Dedifferentiated amniotic fluid mesenchymal stem cell (primary cell): Measurements from ENCODE around the gene DNAH10.
A peak's percentile ranks its signal among the peaks of the same experiment; 100 is the strongest.

Experiments used
- DNase-seq: peaks from one replicate; pipeline ENCODE4 v3.0.0-alpha.2; 2016; ENCODE audit errors: extremely low spot score

DNAH10 gene

DNA sequence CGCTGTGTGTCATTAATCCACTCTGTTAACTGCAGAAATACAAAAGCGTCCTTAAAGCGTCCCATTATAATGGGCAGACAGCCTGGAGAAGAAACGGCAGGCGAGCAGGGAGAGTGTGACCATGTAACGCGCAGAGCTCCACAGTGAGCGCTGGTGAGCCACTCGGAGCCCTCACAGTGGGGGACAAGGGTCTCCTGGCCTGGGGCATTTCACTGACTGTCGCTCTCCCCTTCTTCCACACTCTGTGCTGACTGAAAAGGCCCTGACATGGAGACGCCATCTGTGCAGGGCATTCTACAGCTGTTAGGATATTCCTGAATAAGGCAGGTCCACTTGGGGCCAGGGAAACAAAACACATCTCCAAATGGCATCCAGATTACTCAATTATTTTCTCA is 186.3 kb downstream of the DNAH10 start:
- no peak for DNase-seq

DNA sequence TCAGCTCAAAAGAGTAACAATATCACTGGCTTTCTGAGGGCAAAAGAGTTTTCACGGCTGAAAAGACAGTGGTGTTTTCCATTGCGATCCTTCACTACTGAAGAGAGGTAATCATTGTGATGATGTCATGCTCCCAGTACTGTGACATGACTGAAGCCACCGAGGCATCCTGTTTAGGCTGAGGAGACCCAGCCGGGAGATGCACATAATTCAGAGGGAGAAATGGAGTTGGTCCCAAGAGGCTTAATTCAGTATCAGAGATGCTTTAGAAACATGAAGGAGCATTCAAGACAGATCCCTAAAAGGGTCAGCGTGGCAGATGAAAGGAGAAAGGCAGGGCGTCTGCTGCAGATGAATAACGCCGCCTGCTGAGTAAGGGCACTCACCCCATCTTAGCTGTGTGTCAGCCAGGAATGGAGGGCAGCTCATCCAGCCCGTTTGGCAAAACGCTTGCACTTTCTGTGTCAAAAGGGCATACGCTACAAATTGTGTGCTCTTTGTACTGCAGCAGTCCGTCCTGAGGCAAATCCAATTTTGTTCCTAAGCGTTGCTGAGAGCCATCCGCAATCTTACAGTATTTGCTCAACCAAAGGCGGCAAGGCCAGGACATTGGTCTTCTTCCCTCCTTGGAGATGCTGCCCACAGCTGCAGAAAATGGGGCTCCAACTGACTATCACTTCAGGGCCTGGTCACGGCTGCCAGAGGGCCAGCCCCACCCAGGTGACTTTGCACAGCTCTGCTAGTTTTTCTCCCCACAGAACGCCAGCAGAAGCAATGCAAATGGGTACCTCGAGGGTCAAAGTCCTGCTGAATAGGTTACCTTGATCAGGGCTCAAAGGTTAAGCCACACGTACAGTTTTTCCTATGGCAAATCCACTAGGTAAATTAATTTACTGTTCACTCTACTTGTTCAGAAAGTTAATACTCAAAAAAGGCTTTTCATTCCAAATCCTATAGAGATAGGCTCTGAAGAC is 187.0 kb downstream of the DNAH10 start:
- DNase-seq, result no peak

DNA sequence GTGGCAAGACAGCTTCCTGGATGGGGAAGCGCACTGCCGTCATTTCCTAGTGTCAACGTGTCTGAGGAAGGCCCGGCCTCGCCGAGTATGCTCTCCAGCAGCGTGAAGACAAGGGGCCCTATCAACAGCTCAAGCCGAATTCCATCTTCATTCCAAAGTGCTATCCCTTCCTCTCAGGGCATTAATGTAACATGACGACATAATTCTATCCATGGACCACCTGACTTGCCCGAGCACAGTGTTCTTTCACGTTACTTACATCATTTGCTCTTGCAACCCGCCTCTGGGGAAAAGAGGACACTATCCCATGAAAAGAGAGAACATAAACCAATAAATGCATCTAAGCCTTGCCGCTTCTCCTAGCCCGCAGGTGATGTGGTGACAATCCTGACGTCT is 187.7 kb downstream of the DNAH10 start:
- no peak for DNase-seq

GRCh38 chr12:123950476-123951349 is 188.6 kb downstream of the DNAH10 start:
- no peak for DNase-seq

DNA sequence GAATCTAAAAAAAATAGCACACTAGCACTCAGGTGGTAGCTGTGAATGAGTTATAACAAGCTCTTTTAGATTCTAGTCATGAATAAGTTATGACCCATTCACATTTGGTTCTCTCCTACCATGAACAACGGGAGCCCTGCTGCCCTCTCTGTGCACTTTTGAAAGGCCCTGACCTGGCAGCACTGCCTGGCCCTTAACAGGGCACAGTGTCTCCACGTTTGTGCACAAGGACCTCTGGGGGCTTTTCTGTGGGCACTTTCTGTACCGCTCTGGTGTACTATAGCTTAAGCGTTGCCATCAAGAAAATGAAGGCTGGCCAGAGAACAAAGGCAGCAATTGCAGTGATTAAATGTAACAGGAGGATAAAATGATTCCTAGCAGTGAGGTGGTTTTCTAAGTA is 189.4 kb downstream of the DNAH10 start:
- no peak for DNase-seq

DNA sequence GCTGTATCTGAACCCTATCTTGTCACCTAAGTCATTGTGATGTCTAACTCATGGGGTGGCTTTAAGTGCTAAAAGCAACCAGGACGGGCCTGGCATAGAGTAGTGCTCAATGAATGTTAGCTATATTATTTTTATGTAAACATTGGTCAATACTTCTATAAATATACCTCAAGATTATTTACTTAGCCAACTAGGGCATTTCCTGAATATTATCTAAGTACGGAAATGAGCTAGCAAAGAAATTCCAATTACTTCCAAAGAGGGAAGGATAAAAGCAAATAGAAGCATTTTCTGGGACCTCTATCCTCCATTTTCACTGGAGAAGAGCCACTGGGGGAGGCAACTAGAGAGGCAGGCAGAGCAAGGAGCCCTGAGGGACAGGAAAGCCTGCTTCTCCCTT is 189.9 kb downstream of the DNAH10 start:
- DNase-seq, result no peak

DNA sequence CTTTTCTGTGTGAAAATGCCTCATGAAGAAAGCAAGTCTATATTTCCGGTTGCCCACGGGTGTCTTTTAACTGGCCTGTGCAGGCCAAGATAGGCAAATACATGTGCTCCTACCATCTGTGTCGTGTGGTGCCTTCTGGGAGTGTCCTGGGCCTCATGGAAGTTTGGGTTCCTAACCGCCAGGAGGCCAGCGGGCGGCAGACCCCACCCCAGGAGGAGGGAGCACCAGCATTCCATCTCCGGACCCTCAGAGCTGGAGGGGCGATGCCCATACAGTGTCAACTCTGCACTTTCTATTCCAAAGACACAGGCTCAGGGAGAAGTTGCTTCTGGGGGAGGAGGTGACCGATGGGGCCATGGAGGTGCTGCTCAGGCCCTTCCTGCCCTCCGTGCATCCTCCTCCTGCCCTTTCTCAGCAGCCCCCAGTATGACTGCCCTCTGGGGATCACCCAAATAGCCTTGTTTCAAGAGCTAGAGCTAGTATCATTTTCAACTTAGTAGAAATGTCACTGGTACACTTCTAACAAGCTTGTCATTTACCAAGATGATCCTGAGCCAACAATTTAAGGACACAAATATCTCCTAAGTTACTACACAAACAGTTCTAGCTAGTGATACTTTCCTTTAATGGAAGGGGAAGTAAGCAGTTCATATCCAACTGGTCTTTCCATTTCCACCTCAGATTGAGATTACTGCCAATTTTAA is 192.7 kb downstream of the DNAH10 start:
- DNase-seq, result no peak

- no peak for DNase-seq
Observed at GRCh38 chr12:123956249-123956648, 194.1 kb downstream of the DNAH10 start.

DNA sequence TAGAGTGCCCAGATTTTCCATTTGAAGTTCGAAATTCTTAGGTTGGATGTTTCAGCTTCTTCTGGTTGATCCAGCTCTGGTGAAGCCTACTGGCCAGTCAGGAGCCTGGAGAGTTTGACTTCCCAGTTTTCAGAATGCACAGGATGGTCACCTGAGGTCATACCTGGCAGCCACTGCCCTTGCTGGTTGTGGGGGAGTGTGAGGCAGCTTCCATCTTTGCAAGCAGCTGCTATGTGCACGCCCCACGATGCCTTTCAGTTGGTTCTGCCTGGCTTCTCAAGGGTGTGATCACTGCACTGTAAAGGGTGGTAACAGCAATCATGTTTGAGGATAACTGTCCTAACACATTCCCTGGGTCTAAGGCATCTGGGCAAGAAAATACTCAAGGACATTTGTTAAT is 195.1 kb downstream of the DNAH10 start:
- DNase-seq, result no peak

DNA sequence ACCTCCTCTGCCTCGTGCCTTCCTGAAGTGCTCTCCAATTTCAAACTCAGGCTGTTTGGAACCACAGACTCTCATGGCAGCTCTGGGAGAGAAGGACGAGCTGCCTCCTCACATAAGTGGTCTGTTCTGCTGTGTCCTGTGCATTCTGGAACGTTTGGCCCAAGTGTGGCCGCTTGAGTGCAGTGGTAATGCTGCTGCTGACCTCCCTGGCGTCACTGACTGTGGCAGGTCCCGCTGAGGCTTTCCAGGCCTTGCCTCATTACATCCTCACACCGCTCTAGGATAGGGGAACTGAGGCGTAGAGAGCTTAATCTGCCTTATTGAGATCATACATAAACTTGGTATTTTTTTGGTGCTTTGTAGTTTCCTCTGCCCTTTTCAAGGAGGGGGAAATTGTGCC is 196.4 kb downstream of the DNAH10 start:
- no peak for DNase-seq

DNA sequence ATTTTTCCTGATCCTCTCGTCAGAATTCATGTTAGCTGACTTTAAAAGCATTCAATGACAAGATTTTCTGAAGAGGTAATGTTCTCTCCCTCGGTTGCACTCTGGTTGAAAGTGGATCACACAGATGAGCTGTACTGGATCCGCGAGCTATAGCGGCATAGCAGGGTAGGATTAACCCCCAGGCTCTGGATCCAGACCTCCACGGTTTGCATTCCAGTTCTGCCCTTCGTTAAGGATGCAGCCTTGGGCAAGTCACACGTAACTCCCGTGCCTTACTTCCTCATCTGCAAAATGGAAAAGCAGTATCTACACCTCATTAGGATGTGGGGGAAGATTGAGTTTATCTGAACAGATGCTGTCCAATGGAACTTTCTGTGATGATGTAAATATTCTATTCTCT is 196.8 kb downstream of the DNAH10 start:
- no peak for DNase-seq

- no peak for DNase-seq
Observed at GRCh38 chr12:123960029-123960735, 198.1 kb downstream of the DNAH10 start.

DNA sequence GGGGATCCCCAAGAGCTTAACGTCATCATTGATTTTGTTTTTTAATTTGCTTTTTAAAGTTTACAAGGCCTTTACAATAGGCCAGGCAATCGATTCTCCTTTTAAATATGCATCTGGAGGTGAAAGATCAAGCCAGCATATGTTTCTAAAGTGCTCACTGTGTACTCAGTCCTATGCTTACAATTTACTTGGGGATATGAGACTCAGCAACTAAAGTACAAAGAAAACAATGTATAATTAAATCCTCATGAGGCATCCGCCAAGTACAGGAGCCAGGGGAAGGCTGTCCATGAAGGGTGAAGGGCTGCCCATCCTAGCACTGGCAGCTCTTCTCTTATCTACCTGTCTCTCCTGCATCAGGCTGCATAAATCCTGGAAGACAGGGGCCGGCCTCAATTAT is 198.8 kb downstream of the DNAH10 start:
- no peak for DNase-seq

DNA sequence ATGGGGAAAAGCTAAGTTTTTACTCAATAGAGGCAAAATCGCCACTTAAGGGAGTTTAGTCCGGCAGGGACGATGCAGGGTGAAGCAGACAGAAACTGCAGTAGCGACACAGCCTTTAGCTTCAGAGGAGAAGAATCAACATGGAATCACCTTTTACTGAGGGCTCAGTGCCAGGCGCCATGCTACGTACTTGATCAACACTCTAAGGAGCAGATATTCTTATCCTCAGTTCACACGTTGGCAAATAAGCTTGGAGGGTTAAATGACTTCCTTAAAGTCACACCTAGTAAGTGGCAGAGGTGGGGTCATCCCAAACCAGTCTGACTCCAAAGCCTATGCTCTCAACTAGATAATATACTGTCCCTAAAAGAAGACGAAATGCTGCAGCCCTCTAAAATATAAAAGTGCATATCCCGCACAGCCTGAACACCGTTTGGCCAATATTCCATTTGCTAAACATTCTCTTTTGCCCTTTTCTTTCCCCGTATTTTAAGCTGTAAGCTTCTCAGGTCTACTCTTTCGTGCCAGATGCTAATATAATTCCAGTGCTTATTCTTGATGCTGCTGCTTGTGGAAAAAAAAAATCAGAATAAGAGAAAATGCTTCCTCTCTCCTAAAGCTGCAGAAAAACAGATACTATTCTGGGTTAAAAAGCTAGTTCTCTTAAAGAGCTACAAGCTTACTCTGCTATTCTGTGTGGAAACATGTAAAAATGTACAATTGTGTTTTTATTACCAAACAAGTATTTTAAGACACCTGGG is 199.7 kb downstream of the DNAH10 start:
- DNase-seq, result no peak

- DNase-seq, result no peak
Observed at GRCh38 chr12:123962513-123962912, 200.4 kb downstream of the DNAH10 start.

DNA sequence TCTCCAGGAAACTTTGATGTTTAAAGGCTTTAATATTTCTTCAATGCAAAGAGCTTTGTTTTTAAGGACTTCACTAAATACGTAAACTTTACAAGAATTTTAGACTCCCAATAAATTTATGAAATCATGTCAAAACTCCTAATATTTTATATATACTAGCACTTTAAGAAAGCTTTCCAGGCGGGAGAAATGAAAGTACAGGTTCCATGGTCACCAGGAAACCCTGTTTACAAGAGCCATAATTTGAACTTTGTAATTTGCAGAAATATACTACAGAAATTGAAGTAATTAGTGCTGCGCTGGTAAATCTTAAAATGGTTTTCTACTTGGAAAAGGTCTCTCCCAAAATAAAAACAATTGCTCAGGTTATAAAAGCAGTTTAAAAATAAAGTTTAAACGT is 201.7 kb downstream of the DNAH10 start:
- no peak for DNase-seq

GRCh38 chr12:123965382-123965781 is 203.3 kb downstream of the DNAH10 start:
- no peak for DNase-seq

GRCh38 chr12:123966596-123966995 is 204.5 kb downstream of the DNAH10 start:
- peak; percentile 62 for DNase-seq

- DNase-seq, result no peak
Observed at GRCh38 chr12:123967121-123967586, 205.1 kb downstream of the DNAH10 start.

- DNase-seq, result no peak
Observed at GRCh38 chr12:123971449-123971769, 209.3 kb downstream of the DNAH10 start.
